HG03378 (cell line): ENCODE data around the gene STAT1.

Source experiments
- ATAC-seq: cut with Tn5 transposase; IDR thresholded peaks from one replicate; pipeline ENCODE4 v1.9.1; 2021; ENCODE audit warnings: mild to moderate bottlenecking, moderate library complexity; ENCODE audit not compliant: unreplicated experiment

Gene STAT1

GRCh38 chr2:190986221-190986953 is 27.6 kb downstream of the STAT1 start:
- no peak for ATAC-seq

DNA sequence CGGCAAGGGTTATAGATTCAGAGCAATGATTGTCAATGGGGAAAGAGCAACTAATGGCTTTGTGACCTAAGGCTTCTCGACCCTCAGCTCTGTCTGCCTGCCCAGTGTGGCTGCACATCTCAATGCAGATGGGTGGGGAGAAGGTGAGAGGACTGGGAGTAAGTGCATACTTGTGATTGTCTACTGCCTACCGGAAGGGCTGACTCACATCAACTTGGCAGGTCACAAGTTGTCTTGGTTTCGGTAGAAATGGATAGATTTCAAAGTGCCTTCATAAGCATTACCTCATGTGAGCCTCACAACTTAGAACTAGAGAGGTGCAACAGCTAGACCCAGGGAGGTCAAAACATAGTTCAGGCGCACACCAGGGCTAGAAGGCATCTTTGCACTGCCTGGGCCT is 29.4 kb downstream of the STAT1 start:
- ATAC-seq: no peak

GRCh38 chr2:190982262-190983034 is 31.5 kb downstream of the STAT1 start:
- ATAC-seq: no peak

DNA sequence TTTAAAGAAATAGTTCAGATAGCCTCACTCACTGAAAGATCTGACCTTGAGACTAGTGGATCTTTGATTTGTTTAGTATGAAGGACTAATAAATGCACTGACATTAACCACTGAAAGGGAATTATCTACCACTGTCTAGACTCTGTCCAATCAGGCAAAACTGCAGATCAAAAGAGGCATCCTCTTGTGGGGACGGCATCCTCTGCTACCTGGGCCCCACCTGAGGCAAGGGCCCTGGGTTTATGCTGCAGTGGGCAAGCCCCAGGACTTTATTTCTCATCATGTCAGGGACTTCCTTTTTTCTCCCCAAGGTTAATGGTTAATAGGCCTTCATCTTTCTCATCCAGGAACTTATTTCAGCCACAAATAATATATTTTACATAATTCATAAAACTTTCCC is 32.2 kb downstream of the STAT1 start:
- ATAC-seq: no peak

DNA sequence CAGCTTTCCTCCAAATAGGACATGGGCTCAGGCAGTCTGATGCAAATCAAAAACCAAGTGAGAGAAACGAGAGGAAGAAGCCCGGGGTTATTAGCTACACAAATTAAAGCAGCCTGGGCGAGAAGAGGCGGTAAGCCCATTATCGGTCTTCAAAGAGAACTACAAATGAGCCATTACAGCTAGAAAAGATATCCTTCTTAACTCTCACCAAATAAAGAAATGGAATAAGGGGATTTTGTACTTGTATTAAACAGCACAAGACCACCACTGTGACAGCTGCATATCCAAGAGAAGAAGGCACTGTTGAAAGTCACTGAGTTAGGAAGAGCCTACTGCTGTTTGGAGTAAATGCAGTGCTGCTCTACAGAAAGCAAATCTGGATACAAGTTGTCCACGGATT is 32.6 kb downstream of the STAT1 start:
- no peak for ATAC-seq

- no peak for ATAC-seq
Measured at GRCh38 chr2:190980630-190981209, 33.3 kb downstream of the STAT1 start.

DNA sequence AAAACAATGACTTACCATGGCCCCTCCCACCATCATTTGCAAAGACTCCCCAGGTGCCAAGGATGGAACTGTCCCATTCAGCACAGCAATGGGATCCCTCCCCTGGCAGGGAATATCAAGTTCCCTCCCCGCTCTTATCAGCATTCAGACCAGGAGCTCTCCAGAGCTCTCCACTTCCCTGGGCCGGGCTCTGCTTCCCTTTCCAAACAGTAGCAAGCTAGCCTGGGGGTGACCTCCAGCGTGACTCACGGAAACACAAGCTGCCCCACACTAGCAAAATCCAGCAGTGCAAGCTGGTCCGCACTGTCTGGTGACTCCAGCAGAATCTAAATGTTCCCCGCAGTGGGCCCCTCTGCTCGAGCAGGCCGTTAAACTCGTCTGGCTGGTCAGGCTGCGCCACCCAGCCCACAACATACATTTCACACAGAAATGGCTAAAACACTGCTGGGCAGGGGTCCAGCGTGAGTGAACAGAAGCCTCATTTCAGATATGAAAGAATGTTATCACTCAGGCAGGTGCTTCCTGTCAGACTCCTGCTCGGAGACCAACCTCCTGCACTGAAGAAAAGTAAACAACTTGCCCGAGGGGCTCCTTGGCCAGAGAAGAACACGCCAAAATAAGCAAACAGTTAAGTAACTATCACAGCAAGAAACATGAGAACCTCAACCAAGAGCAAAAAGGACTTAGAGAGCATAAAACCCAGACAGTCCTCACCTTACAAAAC is 33.9 kb downstream of the STAT1 start:
- no peak for ATAC-seq

DNA sequence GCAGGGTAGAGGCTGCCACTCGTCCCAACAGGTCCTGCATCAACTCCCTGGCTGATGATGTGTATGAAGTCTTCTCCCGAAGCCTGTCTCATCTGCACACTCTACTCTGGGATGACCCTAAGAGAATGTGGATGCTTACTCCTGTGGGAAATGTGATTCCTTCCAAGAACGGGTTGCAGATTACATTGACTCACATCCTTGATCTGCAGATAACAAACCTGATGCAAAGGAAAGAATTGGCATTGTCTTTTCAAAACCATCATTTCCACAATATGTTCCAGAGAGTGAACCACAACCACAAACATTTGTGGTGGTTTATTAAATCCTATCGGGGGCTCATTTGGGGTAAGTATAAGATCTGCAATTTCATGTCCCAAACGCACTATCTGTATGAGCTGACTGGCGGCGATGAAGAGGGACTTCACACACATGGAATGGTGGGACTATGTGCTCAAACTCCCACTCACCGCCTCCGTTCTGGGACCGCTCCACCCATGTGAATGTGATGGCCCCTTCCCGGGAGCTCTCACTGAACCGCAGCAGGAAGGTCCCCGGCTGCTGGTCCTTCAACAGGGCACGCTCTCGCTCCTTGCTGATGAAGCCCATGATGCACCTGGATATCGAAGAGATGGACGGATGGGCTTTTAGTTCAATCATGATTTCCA is 35.5 kb downstream of the STAT1 start:
- no peak for ATAC-seq

DNA sequence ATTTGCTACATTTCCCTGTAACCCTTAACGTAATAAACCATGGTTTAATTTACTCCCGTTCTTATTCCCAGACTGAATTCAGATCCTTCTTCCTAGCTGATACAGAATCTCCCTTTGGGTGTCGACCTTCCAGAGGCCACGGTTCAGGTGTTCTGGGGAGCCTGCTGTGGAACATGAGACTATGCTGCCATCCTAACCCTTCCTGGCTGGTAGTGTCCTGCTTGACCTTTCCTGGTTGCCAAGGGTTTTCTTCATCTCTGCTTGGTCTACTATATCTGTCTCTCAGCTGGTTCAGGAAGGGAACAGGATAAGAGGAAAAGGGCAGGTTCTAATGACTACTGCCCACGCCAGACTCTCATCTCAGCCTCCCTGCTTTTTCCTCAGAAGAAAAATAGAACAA is 36.5 kb downstream of the STAT1 start:
- ATAC-seq: no peak

- ATAC-seq: no peak
Measured at GRCh38 chr2:190976521-190976920, 37.5 kb downstream of the STAT1 start.

DNA sequence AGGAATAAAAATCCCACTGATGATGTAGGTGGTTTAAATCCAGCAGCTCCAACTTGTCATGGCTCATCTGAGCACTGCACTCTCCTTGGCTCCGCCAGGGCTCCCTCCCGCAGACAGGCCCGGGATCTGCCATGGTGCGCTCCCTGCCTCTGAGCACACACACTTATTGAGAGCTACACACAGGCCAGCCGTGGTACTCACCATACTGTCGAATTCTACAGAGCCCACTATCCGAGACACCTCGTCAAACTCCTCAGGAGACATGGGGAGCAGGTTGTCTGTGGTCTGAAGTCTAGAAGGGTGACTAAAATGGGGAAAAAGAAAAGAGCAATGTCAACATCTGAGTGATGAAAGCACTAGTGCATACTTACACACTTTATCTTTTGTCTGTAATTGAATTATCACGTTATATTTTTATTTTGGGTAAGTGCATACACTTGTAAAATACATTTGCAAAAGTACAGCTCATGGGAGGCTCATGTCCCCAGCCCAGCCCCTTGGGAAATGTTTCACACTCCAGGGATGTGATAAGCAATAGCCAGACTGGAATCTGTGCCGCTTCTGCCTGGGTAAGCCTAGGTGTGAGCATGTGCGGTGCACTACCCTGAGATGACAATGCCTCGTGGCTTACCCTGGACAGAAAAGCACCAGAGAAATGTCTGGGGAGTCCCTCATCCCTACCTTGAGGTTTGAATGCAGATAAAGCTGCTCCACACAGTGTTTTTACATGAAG is 39.2 kb downstream of the STAT1 start:
- ATAC-seq: no peak

GRCh38 chr2:190973726-190974628 is 40.0 kb downstream of the STAT1 start:
- no peak for ATAC-seq

DNA sequence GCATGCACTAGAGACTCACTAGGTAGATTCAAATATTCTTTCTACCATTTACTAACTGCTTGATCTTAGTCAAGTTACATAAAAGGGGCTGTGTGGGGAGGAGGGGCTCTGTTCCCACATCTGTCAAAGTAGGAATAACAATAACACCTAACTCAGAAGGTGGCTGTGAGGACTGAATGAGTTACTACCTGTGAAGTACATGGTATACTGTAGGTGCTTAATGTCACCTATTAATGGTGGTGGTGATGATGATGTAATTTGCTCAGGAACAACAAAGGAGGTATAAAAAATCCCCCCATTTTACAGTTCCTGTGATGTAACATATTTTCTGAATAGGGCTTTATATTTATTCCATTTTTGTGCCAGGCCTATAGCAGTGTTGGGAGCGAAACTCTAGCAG is 40.7 kb downstream of the STAT1 start:
- no peak for ATAC-seq

- no peak for ATAC-seq
Measured at GRCh38 chr2:190972846-190973245, 41.1 kb downstream of the STAT1 start.

DNA sequence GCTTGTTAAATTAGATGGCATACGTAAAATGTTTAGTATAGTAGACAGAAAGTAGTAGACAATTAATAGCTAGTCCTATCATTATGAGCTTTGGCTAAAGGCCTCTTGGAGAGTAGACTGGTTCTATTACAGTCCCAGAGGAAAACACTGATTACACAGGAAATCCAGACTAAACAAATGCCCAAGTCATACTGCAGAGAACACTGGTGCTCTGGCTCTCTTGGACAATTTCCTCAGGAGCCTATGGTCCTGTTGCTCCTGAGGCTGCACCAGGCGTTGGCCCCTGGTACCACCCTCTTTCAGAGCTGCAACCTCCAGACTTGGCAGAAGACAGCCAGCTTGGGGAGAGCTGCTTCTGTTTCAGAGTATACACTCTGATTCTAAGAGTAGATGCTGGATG is 41.8 kb downstream of the STAT1 start:
- no peak for ATAC-seq

- ATAC-seq: no peak
Measured at GRCh38 chr2:190970873-190971506, 43.0 kb downstream of the STAT1 start.

- ATAC-seq: no peak
Measured at GRCh38 chr2:190970160-190970559, 43.8 kb downstream of the STAT1 start.

DNA sequence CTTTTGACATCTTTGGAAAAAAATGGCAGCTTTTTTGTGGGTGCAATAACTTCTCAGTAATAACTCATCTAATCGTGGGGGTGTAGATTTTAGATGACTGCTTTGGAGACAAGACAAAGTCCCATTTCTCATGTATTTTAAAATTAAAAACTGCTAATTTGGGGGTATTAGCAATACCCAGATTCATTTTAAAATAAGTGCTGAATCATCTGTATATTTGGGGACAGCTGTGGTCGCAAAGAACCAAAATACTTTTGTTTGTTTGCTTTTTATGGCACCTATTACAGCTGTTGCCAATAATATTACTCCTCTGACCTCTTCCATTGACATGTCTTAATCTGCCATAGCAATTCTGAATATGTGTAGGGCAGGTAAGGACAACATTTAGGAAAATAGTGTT is 45.4 kb downstream of the STAT1 start:
- no peak for ATAC-seq
